GM18526 (cell line): ENCODE results near the gene DTX4.

Experiments used
- POLR2A ChIP-seq: IDR thresholded peaks from 3 replicates; pipeline ENCODE4 v1.6.1; 2011; ENCODE audit not compliant: insufficient read length; ENCODE audit errors: extremely low read depth

DTX4 gene

GRCh38 chr11:59171508-59172322, at the start of gene DTX4:
DTX4 (plus strand) TSS chr11:59172132; CDS start chr11:59172596, 464 bp downstream.
- TF ChIP-seq POLR2A = peak; percentile 19

DNA sequence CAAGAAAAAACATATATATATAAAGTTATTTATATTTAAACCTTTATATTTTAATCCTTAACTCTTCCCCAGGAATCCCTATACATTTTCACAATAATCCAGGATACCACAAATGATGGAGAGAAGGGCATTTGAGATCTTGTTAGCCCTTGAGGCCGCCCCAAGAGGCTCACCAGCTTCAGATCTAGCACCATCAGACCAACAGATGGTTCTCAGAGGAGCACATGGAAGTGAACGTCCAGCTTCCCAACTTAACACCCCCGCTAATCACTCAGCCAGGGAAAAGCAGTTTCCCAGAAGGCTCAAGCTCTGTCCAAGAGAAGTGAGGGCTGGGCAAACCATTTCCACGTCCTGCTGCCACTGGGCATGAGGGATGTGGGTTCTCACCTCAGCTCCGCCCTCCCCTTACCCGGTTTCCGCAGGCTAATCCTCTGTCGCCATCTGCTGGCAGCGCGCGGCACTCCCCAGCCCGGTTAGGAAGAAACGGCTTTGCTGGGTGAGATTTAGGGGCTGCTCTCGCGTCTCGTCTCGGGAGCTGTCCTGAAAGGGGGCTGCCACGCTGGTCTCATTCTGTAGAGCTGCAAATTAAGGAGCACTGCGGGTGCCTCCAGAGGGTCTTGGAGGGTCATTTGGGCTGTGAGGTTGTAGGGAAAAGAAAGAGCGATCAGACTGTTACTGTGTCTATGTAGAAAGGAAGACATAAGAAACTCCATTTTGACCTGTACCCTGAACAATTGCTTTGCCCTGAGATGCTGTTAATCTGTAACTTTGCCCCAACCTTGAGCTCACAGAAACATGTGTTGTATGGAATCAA, 36.1 kb upstream of the DTX4 start:
- no peak for TF ChIP-seq POLR2A

- TF ChIP-seq POLR2A = no peak
These were observed 34.7 kb upstream of the DTX4 start for GRCh38 chr11:59137190-59137589.

GRCh38 chr11:59138643-59139042, 33.3 kb upstream of the DTX4 start:
- no peak for TF ChIP-seq POLR2A

GRCh38 chr11:59141191-59141590, 30.7 kb upstream of the DTX4 start:
- no peak for TF ChIP-seq POLR2A

DNA sequence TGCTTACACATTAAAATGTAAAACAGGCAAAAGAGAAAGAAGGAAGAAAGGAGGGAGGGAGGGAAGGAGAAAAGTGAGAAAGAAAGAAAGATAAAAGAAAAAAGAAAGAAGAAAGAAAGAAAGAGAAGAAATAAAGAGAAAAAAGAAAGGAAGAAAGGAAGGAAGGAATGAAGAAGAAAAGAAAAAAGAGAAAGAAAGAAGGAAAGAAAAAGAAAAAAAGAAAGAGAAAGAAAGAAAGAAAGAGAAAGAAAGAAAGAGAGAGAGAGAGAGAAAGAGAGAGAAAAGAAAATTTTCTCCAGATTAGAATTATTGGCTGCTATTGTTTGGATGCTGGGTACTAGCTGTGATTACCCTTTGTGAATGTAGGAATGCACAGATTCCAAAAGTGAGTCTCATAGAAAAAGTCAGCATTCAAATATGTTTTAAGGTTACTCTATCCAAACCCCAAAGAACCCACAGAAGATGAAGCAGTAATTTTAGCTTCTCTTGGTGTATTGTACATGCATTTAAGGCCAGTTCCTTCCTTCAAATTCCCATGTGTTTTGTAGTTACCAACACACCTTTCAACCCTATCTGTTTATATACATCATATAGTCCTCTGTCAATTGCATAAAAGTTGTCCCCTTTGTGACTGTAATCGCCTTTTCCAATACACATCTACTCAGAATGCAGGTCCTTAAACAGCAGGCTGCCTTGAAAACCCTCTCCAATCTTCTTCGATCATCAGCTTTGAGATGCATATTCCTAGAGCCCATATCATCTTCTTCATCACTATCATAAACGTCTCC, 30.1 kb upstream of the DTX4 start:
- TF ChIP-seq POLR2A = no peak

GRCh38 chr11:59142530-59143507, 29.1 kb upstream of the DTX4 start, which contains the start of gene FAM111A:
FAM111A (plus strand) TSS chr11:59142856; CDS start chr11:59148873, 6,017 bp downstream.
- peak; percentile 54 for TF ChIP-seq POLR2A

DNA sequence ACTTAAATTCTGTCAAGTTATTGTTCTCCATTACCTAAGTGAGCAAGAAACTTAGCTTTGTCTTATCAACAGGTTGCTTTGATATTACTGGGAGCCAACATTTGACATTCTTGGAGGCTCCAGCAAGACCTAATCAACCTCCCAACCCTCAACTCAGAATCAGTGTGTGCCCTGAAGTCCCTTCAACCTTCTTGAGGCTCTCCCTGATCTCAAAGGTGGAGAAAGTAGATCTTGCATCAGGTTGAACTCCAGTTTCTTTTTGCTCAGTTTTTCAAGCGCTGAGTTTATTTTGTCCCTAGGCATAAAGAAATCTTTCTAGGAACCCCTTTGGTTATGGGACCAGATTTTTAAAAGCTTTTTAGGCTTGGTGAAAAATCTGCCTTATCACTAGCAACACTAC, 27.8 kb upstream of the DTX4 start:
- no peak for TF ChIP-seq POLR2A

DNA sequence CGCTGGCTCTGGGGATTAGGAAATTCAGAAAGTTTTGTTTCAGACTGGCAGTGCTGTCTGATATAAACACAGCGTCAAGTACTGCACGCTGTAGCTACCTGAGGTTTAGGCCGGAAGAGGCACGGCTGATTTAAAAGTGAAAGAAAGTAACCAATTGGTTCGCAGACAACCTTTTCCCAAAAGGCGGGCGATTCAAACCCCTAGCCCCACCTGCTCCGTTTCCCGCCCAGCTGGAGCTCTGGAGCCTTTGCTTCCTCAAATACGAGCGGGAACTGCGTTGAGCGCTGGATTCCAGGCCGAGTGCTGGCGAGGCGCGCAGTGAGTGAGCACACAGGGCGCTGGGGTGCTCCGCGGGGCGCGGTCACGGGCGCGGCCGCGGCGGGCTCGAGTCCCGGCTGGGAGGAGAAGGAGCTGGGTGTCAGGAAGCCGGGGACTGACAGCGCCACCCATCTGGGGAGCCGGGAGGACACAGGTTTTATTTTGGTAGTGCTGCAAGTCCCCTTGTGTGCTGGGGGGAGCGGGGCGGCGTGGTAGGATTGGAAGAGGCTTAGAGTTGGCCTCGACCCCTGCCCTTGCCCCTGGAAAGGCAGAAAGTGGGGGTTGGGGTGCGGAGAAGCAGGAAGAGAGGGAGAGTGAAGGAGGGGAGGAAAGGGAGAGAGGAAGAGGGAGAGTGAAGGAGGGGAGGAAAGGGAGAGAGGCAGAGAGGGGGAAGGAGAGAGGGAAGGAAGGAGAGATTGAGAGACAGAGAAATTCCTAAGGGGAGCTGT, 27.2 kb upstream of the DTX4 start:
- TF ChIP-seq POLR2A = peak; percentile 63

- no peak for TF ChIP-seq POLR2A
These were observed 26.4 kb upstream of the DTX4 start for GRCh38 chr11:59145534-59145933.

DNA sequence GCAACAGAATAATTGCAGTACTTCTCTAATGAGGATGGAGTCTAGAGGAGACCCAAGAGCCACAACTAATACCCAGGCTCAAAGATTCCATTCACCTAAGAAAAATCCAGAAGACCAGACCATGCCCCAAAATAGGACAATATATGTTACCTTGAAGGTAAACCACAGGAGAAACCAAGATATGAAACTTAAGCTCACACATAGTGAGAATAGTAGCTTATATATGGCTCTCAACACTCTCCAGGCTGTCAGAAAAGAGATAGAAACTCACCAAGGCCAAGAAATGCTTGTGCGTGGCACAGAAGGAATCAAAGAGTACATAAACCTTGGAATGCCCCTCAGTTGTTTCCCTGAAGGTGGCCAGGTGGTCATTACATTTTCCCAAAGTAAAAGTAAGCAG, 20.2 kb upstream of the DTX4 start:
- TF ChIP-seq POLR2A = no peak

- TF ChIP-seq POLR2A = no peak
These were observed 19.5 kb upstream of the DTX4 start for GRCh38 chr11:59152312-59152951.

DNA sequence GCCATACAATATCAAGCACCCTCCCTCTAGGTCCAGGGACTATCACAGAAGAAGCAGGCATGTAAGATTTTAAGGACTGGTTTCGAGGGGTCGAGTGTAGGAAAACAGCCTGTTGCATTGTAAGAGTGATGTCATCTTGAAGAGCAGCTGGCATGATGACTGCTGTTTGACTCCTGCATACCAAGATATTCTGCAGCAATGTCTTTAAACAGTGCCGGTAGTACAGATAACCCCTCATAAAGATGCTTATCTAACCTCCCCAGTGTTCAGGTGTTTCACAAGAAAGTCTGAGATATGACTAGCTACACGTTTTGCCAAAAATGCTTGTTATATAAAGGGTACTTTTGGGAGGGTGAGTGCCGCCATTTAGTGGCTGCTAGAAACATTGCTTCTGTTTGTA, 17.3 kb upstream of the DTX4 start:
- no peak for TF ChIP-seq POLR2A
